H1 (cell line): ENCODE results near the gene CD96. TPM values are rescaled to one million over a fixed set of nuclear protein-coding genes. Genes with fewer than 3 reads are reported as not detected.

Experiments used
- CTCF ChIA-PET: fragments of 300-600 bp; sonication (Branson Sonifier 250); formaldehyde crosslinking; loops from one replicate; lab custom pipeline; 2021; ENCODE audit not compliant: partially characterized antibody; lab: Charles Lee
- POLR2A ChIA-PET: fragments of 300-600 bp; sonication (Branson Sonifier 250); formaldehyde crosslinking; loops from one replicate; lab custom pipeline; 2021; ENCODE audit warnings: inconsistent platforms; ENCODE audit not compliant: partially characterized antibody; lab: Charles Lee
- DNase-seq, 2 experiments: peaks; one replicate each; pipeline versions ENCODE4 v3.0.0 to v3.0.0-alpha.2; 2010 to 2022; ENCODE audit warnings: low spot score in 2 of 2, low read depth in 1 of 2, mixed read lengths in 1 of 2
- FAIRE-seq: peaks from 2 replicates; lab custom pipeline; 2011; peaks lifted over from hg19 to GRCh38; lab: Jason Lieb, UNC
- H2AFZ ChIP-seq: 2 replicates; pipeline ENCODE4 v1.8.1; 2012; ENCODE audit warnings: low read length, inconsistent platforms
- H2AK5ac ChIP-seq: 2 replicates; pipeline ENCODE4 v1.6.1; 2013; ENCODE audit warnings: low read depth, low read length
- H2BK120ac ChIP-seq: replicated peaks from 2 replicates; pipeline ENCODE3; 2013; ENCODE audit warnings: low read depth, low read length, inconsistent platforms
- H2BK12ac ChIP-seq: 2 replicates; pipeline ENCODE4 v1.6.1; 2013; ENCODE audit warnings: low read depth, low read length
- H2BK15ac ChIP-seq: 2 replicates; pipeline ENCODE4 v1.6.1; 2013; ENCODE audit warnings: low read length
- H2BK20ac ChIP-seq: 2 replicates; pipeline ENCODE4 v1.6.1; 2013; ENCODE audit warnings: low read length
- H2BK5ac ChIP-seq: 2 replicates; pipeline ENCODE4 v1.6.1; 2013; ENCODE audit warnings: low read depth, low read length
- H3K14ac ChIP-seq: 2 replicates; pipeline ENCODE4 v1.6.1; 2013; ENCODE audit warnings: inconsistent platforms; ENCODE audit not compliant: insufficient read length
- H3K18ac ChIP-seq: 2 replicates; pipeline ENCODE4 v1.6.1; 2013; ENCODE audit warnings: low read length; ENCODE audit errors: extremely low read depth
- H3K23ac ChIP-seq: 2 replicates; pipeline ENCODE4 v1.6.1; 2013; ENCODE audit warnings: inconsistent platforms; ENCODE audit not compliant: insufficient read length
- H3K23me2 ChIP-seq: 2 replicates; pipeline ENCODE4 v1.6.1; 2013; ENCODE audit warnings: low read depth, low read length
- H3K27ac ChIP-seq: 2 replicates; pipeline ENCODE4 v1.6.1; 2011; ENCODE audit warnings: low read depth, low read length, inconsistent platforms
- H3K27me3 ChIP-seq, 4 experiments: replicated peaks in 1 of 4; 1 replicate in 1 of 4; 2 replicates in 3 of 4; pipeline versions ENCODE4 v1.6.1 to v1.8.1; 2011 to 2013; ENCODE audit warnings: low read length in 3 of 4, mild to moderate bottlenecking in 3 of 4, inconsistent platforms in 2 of 4, mixed read lengths in 2 of 4, moderate library complexity in 1 of 4; ENCODE audit not compliant: control insufficient read depth in 3 of 4, insufficient read depth in 3 of 4; ENCODE audit errors: extremely low read depth in 1 of 4
- H3K36me3 ChIP-seq, 4 experiments: 2 replicates each; pipeline versions ENCODE4 v1.6.1 to v1.8.1; 2011 to 2013; ENCODE audit warnings: mild to moderate bottlenecking in 4 of 4, low read length in 3 of 4, moderate library complexity in 2 of 4, control low read depth in 1 of 4, inconsistent platforms in 1 of 4; ENCODE audit not compliant: insufficient read depth in 4 of 4, control insufficient read depth in 2 of 4
- H3K4ac ChIP-seq: replicated peaks from 2 replicates; pipeline ENCODE3; 2013; ENCODE audit warnings: low read length, low read depth, mixed read lengths, inconsistent platforms; ENCODE audit not compliant: insufficient read length
- H3K4me1 ChIP-seq, 4 experiments: replicated peaks in 1 of 4; 1 replicate in 1 of 4; 2 replicates in 3 of 4; pipeline versions ENCODE4 v1.6.1 to v1.8.1; 2011 to 2013; ENCODE audit warnings: low read length in 3 of 4, inconsistent platforms in 2 of 4, mixed read lengths in 1 of 4; ENCODE audit not compliant: insufficient read depth in 4 of 4, control insufficient read depth in 3 of 4
- H3K4me2 ChIP-seq, 2 experiments: 2 replicates each; pipeline versions ENCODE4 v1.6.1 to v1.8.1; 2011 to 2013; ENCODE audit warnings: low read depth in 2 of 2, low read length in 2 of 2, control low read depth in 1 of 2, inconsistent platforms in 1 of 2, mild to moderate bottlenecking in 1 of 2; ENCODE audit not compliant: insufficient read depth in 1 of 2
- H3K4me3 ChIP-seq, 4 experiments: fragments of 200-600, 300-600 bp in 1 of 4; sonication (generic), shearing (Covaris generic), sonication (Bioruptor Twin) in 1 of 4; 2 replicates each; pipeline versions ENCODE4 v1.5.1 to v1.8.1; 2011 to 2016; ENCODE audit warnings: low read length in 4 of 4, low read depth in 3 of 4, control low read depth in 2 of 4, inconsistent platforms in 2 of 4, mild to moderate bottlenecking in 2 of 4, mixed read lengths in 1 of 4, moderate library complexity in 1 of 4; ENCODE audit not compliant: insufficient read depth in 2 of 4; ENCODE audit errors: extremely low read depth in 1 of 4
- H3K56ac ChIP-seq: replicated peaks from 2 replicates; pipeline ENCODE3; 2013; ENCODE audit warnings: low read depth, mild to moderate bottlenecking, mixed read lengths, low read length, inconsistent platforms; ENCODE audit not compliant: insufficient read length
- H3K79me1 ChIP-seq: 2 replicates; pipeline ENCODE4 v1.6.1; 2013; ENCODE audit warnings: low read depth, low read length, control low read depth
- H3K79me2 ChIP-seq, 2 experiments: 2 replicates each; pipeline versions ENCODE4 v1.6.1 to v1.8.1; 2012 to 2013; ENCODE audit warnings: low read length in 2 of 2, mild to moderate bottlenecking in 2 of 2, inconsistent platforms in 1 of 2; ENCODE audit not compliant: insufficient read depth in 2 of 2, control insufficient read depth in 1 of 2
- H3K9ac ChIP-seq, 4 experiments: replicated peaks in 1 of 4; 1 replicate in 1 of 4; 2 replicates in 3 of 4; pipeline versions ENCODE4 v1.6.1 to v1.8.1; 2011 to 2013; ENCODE audit warnings: low read depth in 3 of 4, low read length in 3 of 4, control low read depth in 2 of 4, mild to moderate bottlenecking in 2 of 4, moderate library complexity in 2 of 4, inconsistent platforms in 1 of 4; ENCODE audit errors: extremely low read depth in 1 of 4
- H3K9me3 ChIP-seq, 2 experiments: 2 replicates each; pipeline versions ENCODE4 v1.6.1 to v1.8.1; 2012 to 2013; ENCODE audit warnings: mild to moderate bottlenecking in 2 of 2, moderate library complexity in 2 of 2, control low read depth in 1 of 2, inconsistent platforms in 1 of 2, low read depth in 1 of 2, low read length in 1 of 2, mixed read lengths in 1 of 2; ENCODE audit not compliant: insufficient read depth in 2 of 2
- H4K20me1 ChIP-seq, 2 experiments: replicated peaks in 1 of 2; 2 replicates each; pipeline versions ENCODE3 to v1.8.1; 2011 to 2013; ENCODE audit warnings: inconsistent platforms in 2 of 2, low read length in 2 of 2, mild to moderate bottlenecking in 1 of 2; ENCODE audit not compliant: insufficient read depth in 2 of 2, control insufficient read depth in 1 of 2
- H4K5ac ChIP-seq: 2 replicates; pipeline ENCODE4 v1.6.1; 2013; ENCODE audit warnings: low read length, low read depth, mixed read lengths, inconsistent platforms; ENCODE audit not compliant: insufficient read length
- H4K8ac ChIP-seq: 2 replicates; pipeline ENCODE4 v1.8.0; 2013; ENCODE audit warnings: mild to moderate bottlenecking, moderate library complexity, low read length, inconsistent platforms; ENCODE audit not compliant: insufficient read depth; ENCODE audit errors: extremely low read depth
- H4K91ac ChIP-seq: replicated peaks from 2 replicates; pipeline ENCODE3; 2013; ENCODE audit warnings: low read length, mixed read lengths, inconsistent platforms; ENCODE audit not compliant: insufficient read length
- ASH2L ChIP-seq: fragments of 200-600, 300-600 bp; sonication (generic); IDR thresholded peaks from one replicate; pipeline ENCODE4 v1.7.1; 2017; ENCODE audit warnings: low read length
- ATF2 ChIP-seq: IDR thresholded peaks from 2 replicates; pipeline ENCODE4 v1.6.1; 2012; ENCODE audit warnings: low read length, inconsistent platforms
- CBX8 ChIP-seq: fragments of 300-800, 300-1000 bp; sonication (generic); IDR thresholded peaks from 2 replicates; pipeline ENCODE4 v1.7.1; 2016; ENCODE audit warnings: low read depth, low read length, borderline replicate concordance
- CEBPB ChIP-seq: IDR thresholded peaks from 2 replicates; pipeline ENCODE4 v1.6.1; 2012; ENCODE audit warnings: low read depth, low read length
- CHD1 ChIP-seq: IDR thresholded peaks from 2 replicates; pipeline ENCODE4 v1.6.1; 2012; ENCODE audit warnings: low read depth, low read length, improper control_type of control experiment
- EP300 ChIP-seq, 2 experiments: IDR thresholded peaks; 1 replicate in 1 of 2; 2 replicates in 1 of 2; pipeline ENCODE4 v1.6.1; 2011 to 2012; ENCODE audit warnings: low read depth in 2 of 2, low read length in 2 of 2, mild to moderate bottlenecking in 2 of 2, borderline replicate concordance in 1 of 2, inconsistent platforms in 1 of 2, moderate library complexity in 1 of 2
- GTF2F1 ChIP-seq: IDR thresholded peaks from 2 replicates; pipeline ENCODE4 v1.6.1; 2012; ENCODE audit warnings: low read depth, low read length, improper control_type of control experiment, borderline replicate concordance
- KDM4A ChIP-seq: IDR thresholded peaks from one replicate; pipeline ENCODE4 v1.7.1; 2012; ENCODE audit warnings: low read depth, mild to moderate bottlenecking, moderate library complexity, low read length, inconsistent platforms; ENCODE audit not compliant: severe bottlenecking
- POLR2A ChIP-seq, 2 experiments: IDR thresholded peaks; 1 replicate in 1 of 2; 2 replicates in 1 of 2; pipeline ENCODE4 v1.6.1; 2011; ENCODE audit warnings: low read depth in 2 of 2, low read length in 2 of 2, mild to moderate bottlenecking in 2 of 2; ENCODE audit errors: control extremely low read depth in 1 of 2
- POLR2AphosphoS5 ChIP-seq: IDR thresholded peaks from 2 replicates; pipeline ENCODE4 v1.6.1; 2011; ENCODE audit warnings: low read depth, low read length
- SIRT6 ChIP-seq: IDR thresholded peaks from one replicate; pipeline ENCODE4 v1.7.1; 2012; ENCODE audit warnings: low read length, inconsistent platforms
- SUZ12 ChIP-seq: fragments of 200-600 bp; sonication (generic); IDR thresholded peaks from 2 replicates; pipeline ENCODE4 v1.6.1; 2012; ENCODE audit warnings: mild to moderate bottlenecking, inconsistent platforms, low read length, moderate library complexity, mixed read lengths
- TAF1 ChIP-seq: IDR thresholded peaks from 2 replicates; pipeline ENCODE4 v1.6.1; 2011; ENCODE audit warnings: mild to moderate bottlenecking, low read depth, low read length
- TBP ChIP-seq: IDR thresholded peaks from 2 replicates; pipeline ENCODE4 v1.6.1; 2011; ENCODE audit warnings: low read depth, low read length, improper control_type of control experiment
- WGBS, 2 experiments: shearing (Covaris generic) in 1 of 2; methylation state at CpG; one replicate each; pipeline versions ENCODE4 v1.1.6 to v1.1.7; 2013 to 2015; ENCODE audit warnings: low lambda C conversion rate in 2 of 2, mixed read lengths in 2 of 2, inconsistent platforms in 1 of 2, low coverage in 1 of 2, missing lambda C conversion rate in 1 of 2; ENCODE audit not compliant: insufficient replicate concordance in 2 of 2, insufficient coverage in 1 of 2, insufficient read length in 1 of 2; ENCODE audit errors: extremely low coverage in 1 of 2, missing lambda C conversion rate in 1 of 2; 5-methylcytosine and 5-hydroxymethylcytosine counted together
- polyA plus RNA-seq, 7 experiments: library from polyadenylated mRNA; depleted of rRNA in 3 of 7; stranded (reverse) in 5 of 7; unstranded in 2 of 7; fragments of >200 nt in 5 of 7; fragments of 200-250 nt in 2 of 7; gene quantifications; 1 replicate in 5 of 7; 2 replicates in 1 of 7; 4 replicates in 1 of 7; pipeline versions ENCODE4 v1.2.1 to v1.2.3, GENCODE V29; 2011 to 2013; ENCODE audit warnings: missing spikeins in 2 of 7, mixed read lengths in 2 of 7
- total RNA-seq: library from RNA; stranded (reverse); fragmentation: NEBNext Ultra II Directional; extraction: Animal tissue kit (Norgen Biotek cat#: 25700); gene quantifications from 2 replicates; pipeline ENCODE4 v1.2.1, GENCODE V29; 2021

The CD96 gene
- total and polyA plus RNA-seq, 2 of the 8 experiments (the other 6 are each of a cell fraction or from before 2014, with no cell fraction given): not detected

- POLR2A ChIA-PET: no interaction called here
- H4K8ac ChIP-seq: no peak overlapping the region
- no peak overlapping the region for H2BK12ac ChIP-seq
- no peak overlapping the region for H3K9ac ChIP-seq
- H2BK15ac ChIP-seq: no peak overlapping the region
- H3K4me1 ChIP-seq: no peaks in the 10 kb centered on the region
- no peak overlapping the region for H3K27ac ChIP-seq
- H3K14ac ChIP-seq: no peak overlapping the region
- no peak overlapping the region for H4K5ac ChIP-seq
- H2BK120ac ChIP-seq: no peak overlapping the region
- 97% methylated on average over 2 of the region's 2 CpGs; no CpG with 5 or more reads in 1 of the 2 experiments for WGBS, 2 experiments
- no peak overlapping the region for H2AFZ ChIP-seq
- H3K4me3 ChIP-seq: no peak overlapping the region
- H3K79me2 ChIP-seq: no peaks in the 10 kb centered on the region
- H4K20me1 ChIP-seq: no peaks in the 10 kb centered on the region
- H3K18ac ChIP-seq: no peak overlapping the region
- no peak overlapping the region for H2AK5ac ChIP-seq
- no peak overlapping the region for H2BK5ac ChIP-seq
- H3K79me1 ChIP-seq: no peaks in the 10 kb centered on the region
- CTCF ChIA-PET: no interaction called here
- no peak overlapping the region for H3K4ac ChIP-seq
- H3K56ac ChIP-seq: no peak overlapping the region
- no peak overlapping the region for H3K4me2 ChIP-seq
- no peaks in the 10 kb centered on the region for H3K23me2 ChIP-seq
- no peak for FAIRE-seq
- no peak overlapping the region for H4K91ac ChIP-seq
- H3K9me3 ChIP-seq: no peaks in the 10 kb centered on the region
- no peaks in the 10 kb centered on the region for H3K27me3 ChIP-seq
- H3K23ac ChIP-seq: no peak overlapping the region
- no peaks in the 10 kb centered on the region for H3K36me3 ChIP-seq
- TF ChIP-seq POLR2AphosphoS5 (no peak), ASH2L (no peak), SIRT6 (no peak), KDM4A (no peak), TBP (no peak), POLR2A (IDR thresholded peaks at IDR 0.05; ENCODE audit: control extremely low read depth in 1 of 2, low read depth in 2 of 2, low read length in 2 of 2) (no peak), EP300 (IDR thresholded peaks at IDR 0.05; ENCODE audit: borderline replicate concordance in 1 of 2, low read depth in 2 of 2, low read length in 2 of 2) (no peak), CEBPB (no peak), SUZ12 (no peak), TAF1 (no peak), ATF2 (no peak), GTF2F1 (no peak), CHD1 (no peak), CBX8 (no peak)
- TF ChIP-seq, all 59 proteins: peak for 0
- H2BK20ac ChIP-seq: no peak overlapping the region
- no peak for DNase-seq
These were observed 67.7 kb downstream of the CD96 start for GRCh38 chr3:111609700-111610099.
